SK-N-SH (cell line): Measurements from ENCODE around the gene GALNS. TPM values are rescaled to one million over a fixed set of nuclear protein-coding genes. Genes with fewer than 3 reads are reported as not detected.

Source experiments
- EZH2phosphoT487 ChIP-seq: fragments of 200-600 bp; sonication (generic); IDR thresholded peaks from 2 replicates; pipeline ENCODE4 v1.6.1; 2017; ENCODE audit warnings: low read depth, mixed run types, mild to moderate bottlenecking, antibody characterized with exemption, moderate library complexity, borderline replicate concordance
- FOXM1 ChIP-seq: IDR thresholded peaks from 2 replicates; pipeline ENCODE4 v1.4.0; 2012; ENCODE audit warnings: low read depth, mild to moderate bottlenecking
- IRF3 ChIP-seq: fragments of 150-350 bp; IDR thresholded peaks from 2 replicates; pipeline ENCODE4 v1.6.1; 2016; ENCODE audit warnings: mild to moderate bottlenecking, low read depth, low read length
- MXI1 ChIP-seq: IDR thresholded peaks from 2 replicates; pipeline ENCODE4 v1.6.1; 2012; ENCODE audit warnings: mild to moderate bottlenecking, low read depth, low read length, improper control_type of control experiment
- POLR2AphosphoS5 ChIP-seq: IDR thresholded peaks from 2 replicates; pipeline ENCODE4 v1.6.1; 2012; ENCODE audit warnings: low read depth, low read length
- REST ChIP-seq: IDR thresholded peaks from 2 replicates; pipeline ENCODE4 v1.6.1; 2012; ENCODE audit warnings: mild to moderate bottlenecking, low read depth, low read length, moderate library complexity
- RXRA ChIP-seq: IDR thresholded peaks from 2 replicates; pipeline ENCODE4 v1.4.0; 2012; ENCODE audit warnings: low read depth, mild to moderate bottlenecking, borderline replicate concordance
- TAF1 ChIP-seq: IDR thresholded peaks from 2 replicates; pipeline ENCODE4 v1.6.1; 2012; ENCODE audit warnings: low read depth, mild to moderate bottlenecking, low read length, moderate library complexity, borderline replicate concordance
- TCF12 ChIP-seq: IDR thresholded peaks from 2 replicates; pipeline ENCODE4 v1.4.0; 2012
- TEAD4 ChIP-seq: IDR thresholded peaks from 2 replicates; pipeline ENCODE4 v1.4.0; 2012; ENCODE audit warnings: mild to moderate bottlenecking, borderline replicate concordance; ENCODE audit not compliant: insufficient read depth
- USF1 ChIP-seq: IDR thresholded peaks from 2 replicates; pipeline ENCODE4 v1.4.0; 2012; ENCODE audit warnings: low read depth, borderline replicate concordance
- ZBTB33 ChIP-seq: IDR thresholded peaks from 2 replicates; pipeline ENCODE4 v1.4.0; 2012; ENCODE audit warnings: low read depth, borderline replicate concordance
- polyA plus RNA-seq, 3 experiments: library from polyadenylated mRNA; depleted of rRNA; stranded (reverse); fragments of >200 nt; gene quantifications; 2 replicates each; pipeline ENCODE4 v1.2.3, GENCODE V29; 2012

The GALNS gene
- polyA plus RNA-seq, 1 of the 3 experiments (the other 2 are of a cell fraction), result 16.5 TPM

- TF ChIP-seq IRF3, result no peak
- TF ChIP-seq TEAD4, result no peak
- TF ChIP-seq TCF12, result no peak
- no peak for TF ChIP-seq USF1
- TF ChIP-seq REST, result no peak
- TF ChIP-seq MXI1, result no peak
- TF ChIP-seq ZBTB33, result no peak
- TF ChIP-seq FOXM1, result no peak
- TF ChIP-seq RXRA, result no peak
- TF ChIP-seq EZH2phosphoT487, result no peak
- TF ChIP-seq TAF1, result no peak
- TF ChIP-seq POLR2AphosphoS5, result no peak
Observed at GRCh38 chr16:88781140-88782077, 75.3 kb downstream of the GALNS start (continued).
